ENCODE data around the gene TMEM259.

The TMEM259 gene

DNA sequence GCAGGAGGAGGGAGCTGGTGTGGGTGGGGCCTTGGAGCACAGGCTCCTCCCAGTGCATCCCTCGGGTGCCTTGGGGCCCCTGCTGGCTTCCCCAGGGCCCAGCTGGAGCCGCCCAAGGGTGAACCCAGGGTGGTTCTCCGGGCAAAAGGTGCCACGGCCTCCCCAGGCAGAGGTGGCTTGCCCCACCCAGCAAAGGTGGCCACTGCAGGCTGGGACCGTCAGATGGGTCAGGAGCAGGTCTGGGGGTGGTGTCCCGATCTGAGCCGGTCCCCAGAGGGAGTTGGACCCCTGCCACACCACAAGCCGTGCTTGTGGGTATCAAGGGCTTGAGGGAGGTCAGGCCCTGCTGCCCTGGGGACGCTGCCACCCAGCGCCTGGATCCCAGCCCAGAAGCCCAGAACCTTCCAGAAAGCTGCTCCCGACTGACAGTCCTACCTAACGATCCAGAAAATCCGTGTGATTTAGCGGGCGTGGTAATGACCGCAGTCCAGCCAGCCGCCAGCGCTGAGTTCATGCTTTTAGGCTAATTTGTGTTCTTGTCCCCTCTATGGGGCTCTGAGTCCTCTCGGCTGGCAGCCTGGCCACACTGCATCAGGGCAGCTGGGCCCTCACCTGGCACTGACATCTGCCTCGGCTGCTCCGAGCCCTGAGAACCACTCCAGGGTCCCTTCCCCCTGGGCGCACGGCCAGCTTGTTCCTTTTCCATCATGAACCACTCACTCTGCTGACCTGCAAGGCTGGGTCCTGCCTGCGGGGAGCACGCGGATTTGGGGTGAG lies 25.7 kb downstream of the TMEM259 start:
- no peak overlapping the region for H3K4me3 ChIP-seq (ENCODE audit: low read length)
- no peak for DNase-seq (ENCODE audit: low read depth)
- TF ChIP-seq, protein P1, sequence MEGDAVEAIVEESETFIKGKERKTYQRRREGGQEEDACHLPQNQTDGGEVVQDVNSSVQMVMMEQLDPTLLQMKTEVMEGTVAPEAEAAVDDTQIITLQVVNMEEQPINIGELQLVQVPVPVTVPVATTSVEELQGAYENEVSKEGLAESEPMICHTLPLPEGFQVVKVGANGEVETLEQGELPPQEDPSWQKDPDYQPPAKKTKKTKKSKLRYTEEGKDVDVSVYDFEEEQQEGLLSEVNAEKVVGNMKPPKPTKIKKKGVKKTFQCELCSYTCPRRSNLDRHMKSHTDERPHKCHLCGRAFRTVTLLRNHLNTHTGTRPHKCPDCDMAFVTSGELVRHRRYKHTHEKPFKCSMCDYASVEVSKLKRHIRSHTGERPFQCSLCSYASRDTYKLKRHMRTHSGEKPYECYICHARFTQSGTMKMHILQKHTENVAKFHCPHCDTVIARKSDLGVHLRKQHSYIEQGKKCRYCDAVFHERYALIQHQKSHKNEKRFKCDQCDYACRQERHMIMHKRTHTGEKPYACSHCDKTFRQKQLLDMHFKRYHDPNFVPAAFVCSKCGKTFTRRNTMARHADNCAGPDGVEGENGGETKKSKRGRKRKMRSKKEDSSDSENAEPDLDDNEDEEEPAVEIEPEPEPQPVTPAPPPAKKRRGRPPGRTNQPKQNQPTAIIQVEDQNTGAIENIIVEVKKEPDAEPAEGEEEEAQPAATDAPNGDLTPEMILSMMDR (conservative IDR thresholded peaks at IDR 0.05; ENCODE audit: low read length) = no peak

DNA sequence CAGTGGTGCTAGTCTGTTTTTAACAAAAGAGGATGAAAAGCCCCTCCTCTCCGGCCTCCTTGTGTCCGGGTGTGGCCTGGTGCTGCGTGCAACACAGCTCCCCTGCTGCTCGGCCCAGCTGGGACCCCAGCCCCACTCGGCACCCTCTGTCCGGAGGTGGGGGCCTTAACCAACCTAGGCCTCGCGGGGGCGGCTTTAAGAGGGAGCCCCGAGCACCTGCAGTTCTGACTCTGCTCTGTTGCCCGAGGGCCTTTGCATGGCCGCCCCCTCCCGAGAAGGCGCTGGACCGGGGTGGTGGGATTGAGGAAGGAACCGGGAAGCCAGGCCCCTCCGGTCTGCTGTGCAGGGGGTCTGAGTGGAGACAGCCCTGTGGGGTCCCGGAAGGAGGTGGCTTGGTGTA lies 26.4 kb downstream of the TMEM259 start:
- no peak overlapping the region for H3K4me3 ChIP-seq (ENCODE audit: low read length)
- DNase-seq (ENCODE audit: low read depth) = no peak
- TF ChIP-seq, protein P1 (conservative IDR thresholded peaks at IDR 0.05; ENCODE audit: low read length) = no peak

DNA sequence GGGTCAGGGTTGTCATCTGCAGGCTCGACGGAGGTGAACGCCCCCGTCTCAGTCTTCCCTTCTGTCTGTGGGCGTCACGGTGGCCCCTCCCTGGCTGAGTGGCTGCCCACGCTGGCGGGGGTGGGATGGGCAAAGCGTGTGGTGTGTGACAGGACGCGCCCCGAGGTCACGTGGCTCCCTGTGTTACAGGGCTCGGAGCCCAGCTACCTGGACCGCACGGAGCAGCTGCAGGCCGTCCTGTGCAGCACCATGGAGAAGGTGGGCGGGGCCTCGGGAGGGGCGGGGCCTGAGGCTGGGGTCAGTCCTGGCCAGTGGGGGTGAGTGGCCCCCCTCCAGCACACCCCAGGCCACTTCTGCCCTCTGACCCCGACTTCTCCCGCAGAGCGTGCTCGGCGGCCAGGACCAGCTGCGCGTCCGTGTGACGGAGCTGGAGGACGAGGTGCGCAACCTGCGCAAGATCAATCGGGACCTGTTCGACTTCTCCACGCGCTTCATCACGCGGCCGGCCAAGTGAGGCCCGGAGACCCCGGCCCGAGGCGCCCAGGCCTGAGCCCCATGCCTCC lies 27.0 kb downstream of the TMEM259 start:
- DNase-seq (ENCODE audit: low read depth) = no peak
- TF ChIP-seq, protein P1 (conservative IDR thresholded peaks at IDR 0.05; ENCODE audit: low read length) = no peak
- no peak overlapping the region for H3K4me3 ChIP-seq (ENCODE audit: low read length)

DNA sequence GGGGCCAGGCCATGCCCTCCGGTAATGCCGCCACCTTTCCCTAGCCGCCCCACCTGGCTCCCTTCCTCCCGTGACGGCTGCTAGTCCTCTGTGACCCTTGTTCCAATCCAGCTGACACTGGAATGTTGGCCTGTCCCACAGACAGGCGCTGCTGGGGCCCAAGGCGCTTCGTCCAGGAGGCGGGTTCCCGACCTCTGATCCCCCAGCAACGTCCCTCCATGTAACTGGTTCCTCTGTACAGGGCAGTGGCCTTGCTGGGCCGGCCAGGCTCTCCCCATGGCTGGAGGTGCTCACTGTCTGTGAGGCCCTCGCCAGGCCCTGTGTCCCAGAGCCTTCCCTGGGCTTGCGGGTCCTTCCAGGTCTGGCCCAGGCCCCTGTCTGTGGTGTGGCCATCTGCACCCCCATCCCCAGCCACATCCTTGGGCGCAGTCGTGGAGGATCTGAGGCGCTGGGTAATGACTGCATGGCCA lies 27.5 kb downstream of the TMEM259 start:
- DNase-seq (ENCODE audit: low read depth) = no peak
- no peak overlapping the region for H3K4me3 ChIP-seq (ENCODE audit: low read length)
- TF ChIP-seq, protein P1 (conservative IDR thresholded peaks at IDR 0.05; ENCODE audit: low read length) = no peak

DNA sequence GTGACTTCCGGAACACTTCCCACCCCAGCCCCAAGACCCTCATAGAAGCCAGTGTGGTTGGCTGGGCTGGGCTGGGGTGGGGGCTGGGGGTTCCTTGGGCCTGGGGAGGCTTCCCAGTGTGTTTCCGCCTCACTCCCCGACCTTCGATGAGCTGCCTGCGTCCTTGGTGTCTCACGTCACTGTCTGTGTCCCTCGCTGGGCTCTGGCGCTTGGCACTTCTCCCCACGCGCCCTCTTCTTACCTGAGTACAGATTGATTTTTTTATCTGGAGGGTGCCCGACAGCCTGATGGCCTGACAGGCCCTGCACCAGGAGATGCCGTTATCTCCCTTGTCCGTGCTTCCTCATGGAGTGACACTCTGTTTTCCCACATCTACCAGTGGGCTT lies 28.3 kb downstream of the TMEM259 start:
- TF ChIP-seq, protein P1 (conservative IDR thresholded peaks at IDR 0.05; ENCODE audit: low read length) = no peak
- H3K4me3 ChIP-seq (ENCODE audit: low read length) = no peak overlapping the region
- DNase-seq (ENCODE audit: low read depth) = no peak

DNA sequence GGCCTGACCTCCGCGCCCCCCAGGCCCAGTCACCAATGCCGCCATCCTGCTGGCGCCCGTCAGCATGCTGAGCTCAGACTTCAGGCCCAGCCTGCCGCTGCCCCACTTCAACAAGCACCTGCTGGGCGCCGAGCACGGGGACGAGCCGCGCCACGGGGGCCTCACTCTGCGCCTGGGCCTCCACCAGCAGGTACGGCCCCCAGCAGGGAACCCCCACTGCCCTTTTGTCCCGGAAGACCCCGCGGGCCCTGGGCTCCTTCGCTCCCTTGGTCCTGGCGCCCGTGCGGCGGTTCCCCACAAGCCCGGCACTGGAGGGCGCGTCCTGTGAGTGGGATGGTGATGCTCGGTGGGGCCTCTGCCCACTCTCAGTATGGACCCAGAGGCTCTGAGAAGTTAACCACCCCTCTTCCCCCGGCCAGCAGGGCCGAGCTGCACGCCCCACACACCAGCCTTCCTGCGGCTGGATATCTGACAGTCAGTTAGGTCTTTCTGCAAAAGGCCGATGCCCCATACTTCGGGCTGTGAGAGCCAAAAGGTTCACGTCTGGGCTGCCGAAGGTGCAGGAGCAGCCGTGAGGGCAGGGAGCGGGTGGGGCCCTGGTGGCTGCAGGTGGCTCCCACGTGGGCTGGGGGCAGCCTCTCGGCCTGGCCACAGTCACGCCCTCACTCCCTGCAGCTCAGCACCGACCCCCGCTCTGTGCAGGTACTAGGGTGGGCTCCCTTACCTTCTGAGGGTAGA lies 28.8 kb downstream of the TMEM259 start:
- TF ChIP-seq, protein P1 (conservative IDR thresholded peaks at IDR 0.05; ENCODE audit: low read length) = no peak
- no peak for DNase-seq (ENCODE audit: low read depth)
- H3K4me3 ChIP-seq (ENCODE audit: low read length) = no peak overlapping the region

All from AG10803 (cell line).